ENCODE results near the gene CORO2A. TPM values are rescaled to one million over a fixed set of nuclear protein-coding genes. Genes with fewer than 3 reads are reported as not detected.

The CORO2A gene, protein sequence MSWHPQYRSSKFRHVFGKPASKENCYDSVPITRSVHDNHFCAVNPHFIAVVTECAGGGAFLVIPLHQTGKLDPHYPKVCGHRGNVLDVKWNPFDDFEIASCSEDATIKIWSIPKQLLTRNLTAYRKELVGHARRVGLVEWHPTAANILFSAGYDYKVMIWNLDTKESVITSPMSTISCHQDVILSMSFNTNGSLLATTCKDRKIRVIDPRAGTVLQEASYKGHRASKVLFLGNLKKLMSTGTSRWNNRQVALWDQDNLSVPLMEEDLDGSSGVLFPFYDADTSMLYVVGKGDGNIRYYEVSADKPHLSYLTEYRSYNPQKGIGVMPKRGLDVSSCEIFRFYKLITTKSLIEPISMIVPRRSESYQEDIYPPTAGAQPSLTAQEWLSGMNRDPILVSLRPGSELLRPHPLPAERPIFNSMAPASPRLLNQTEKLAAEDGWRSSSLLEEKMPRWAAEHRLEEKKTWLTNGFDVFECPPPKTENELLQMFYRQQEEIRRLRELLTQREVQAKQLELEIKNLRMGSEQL
- total RNA-seq: 2.3 TPM

DNA sequence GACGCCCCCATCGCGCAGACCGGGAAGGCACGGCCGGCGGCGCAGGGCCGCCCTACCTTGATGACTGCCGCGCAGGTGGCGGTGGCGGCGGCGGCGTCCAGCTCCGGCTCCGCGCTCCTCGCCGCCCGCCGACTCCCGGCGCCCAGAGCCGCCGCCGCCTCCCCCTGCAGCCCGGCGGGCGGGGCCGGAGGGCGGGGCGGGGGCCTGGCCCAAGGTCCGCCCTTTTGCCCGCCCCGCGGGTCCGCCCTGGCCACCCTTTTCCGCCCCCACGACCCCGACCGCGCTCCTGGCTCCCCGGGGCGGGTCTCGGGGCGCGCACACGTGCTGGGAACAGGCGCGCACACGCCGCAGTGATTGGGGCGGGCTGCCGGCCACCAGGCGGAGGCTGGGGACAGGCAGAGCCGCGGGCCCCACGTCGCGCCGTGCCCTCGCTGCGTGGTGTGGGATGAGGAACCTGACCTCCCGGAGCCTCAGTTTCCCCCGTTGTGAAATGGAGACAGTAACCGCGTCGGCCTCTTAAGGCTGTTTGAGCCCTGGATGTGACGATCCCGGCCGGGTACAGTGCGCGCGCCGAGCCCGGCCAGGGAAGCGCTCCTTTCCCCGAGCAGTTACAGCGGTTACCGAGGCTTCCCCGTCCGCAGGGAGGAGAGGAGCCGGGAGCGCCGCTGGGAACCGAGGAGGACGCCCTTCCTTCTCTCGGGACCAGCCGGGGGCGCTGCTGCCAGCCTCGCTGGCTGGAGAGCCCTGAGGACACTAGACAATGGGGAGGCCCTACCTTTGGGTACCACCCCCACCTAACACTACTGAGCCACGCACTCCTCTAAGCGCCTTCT is at the start of gene CORO2A:
Gene CORO2A, minus strand, starts transcription at position 135 of the 833 bp plus-strand sequence. CDS start 34,977 bp downstream, outside the sequence.
- DNase-seq: no peak

DNA sequence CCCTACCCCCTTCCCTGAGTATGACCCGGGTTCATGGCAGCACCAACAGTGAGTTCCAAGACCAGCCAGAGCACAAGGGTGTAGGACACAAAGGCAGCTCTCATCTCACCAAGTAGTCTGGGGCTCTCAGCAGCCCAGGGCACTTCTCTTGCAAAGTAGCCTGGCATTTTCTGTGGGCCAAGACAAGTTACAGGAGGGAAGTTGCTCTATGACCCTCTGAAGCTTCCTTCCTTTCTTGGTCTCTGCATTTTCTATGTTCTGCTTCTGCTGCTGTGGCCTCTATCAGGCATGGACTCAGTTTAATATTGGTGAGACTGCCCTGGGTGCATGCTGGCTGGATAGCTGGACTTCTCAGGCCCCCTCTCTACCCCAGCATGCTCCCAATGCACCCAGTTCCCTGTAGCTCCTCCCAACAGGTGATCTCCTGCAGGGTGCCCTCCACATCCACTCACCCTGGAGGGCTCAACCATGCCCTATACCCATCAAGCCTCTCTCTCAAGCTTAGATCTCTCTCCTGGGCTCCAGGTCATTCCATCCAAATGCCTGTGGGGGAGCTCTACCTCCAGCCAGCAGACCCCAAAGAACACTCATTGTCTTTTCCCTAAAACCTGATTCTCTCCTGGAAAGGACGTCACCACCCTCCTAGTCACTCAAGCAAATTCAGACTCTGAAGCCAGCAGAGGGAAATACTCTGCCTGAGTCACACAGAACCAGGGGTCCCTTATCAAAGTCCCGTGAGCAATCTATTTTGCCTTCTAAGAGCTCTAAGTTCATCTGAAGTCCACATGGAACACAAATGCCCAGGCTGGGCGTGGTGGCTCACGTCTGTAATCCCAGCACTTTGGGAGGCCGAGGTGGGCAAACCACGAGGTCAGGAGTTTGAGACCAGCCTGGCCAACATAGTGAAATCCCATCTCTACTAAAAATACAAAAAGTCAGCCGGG is 49.2 kb upstream of the CORO2A start:
- no peak for DNase-seq

DNA sequence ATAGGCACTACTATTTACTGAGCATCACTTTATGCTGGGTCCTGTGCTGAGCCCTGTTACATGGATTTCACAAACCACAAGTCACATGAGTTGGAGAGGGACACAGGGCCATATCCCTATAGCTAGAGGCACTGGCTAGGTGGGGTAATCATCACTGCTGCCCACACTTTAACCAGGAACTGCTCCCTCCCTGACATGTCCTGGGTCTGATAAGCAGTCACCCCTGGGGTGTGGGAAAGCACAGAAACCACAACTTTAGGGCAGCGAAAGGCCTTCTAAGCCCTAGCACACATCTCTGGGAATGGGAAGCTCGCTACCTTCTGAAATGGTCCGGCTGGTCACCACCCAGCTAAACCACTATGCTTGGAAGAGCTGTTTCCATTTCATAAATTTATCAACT is 48.0 kb upstream of the CORO2A start:
- no peak for DNase-seq

DNA sequence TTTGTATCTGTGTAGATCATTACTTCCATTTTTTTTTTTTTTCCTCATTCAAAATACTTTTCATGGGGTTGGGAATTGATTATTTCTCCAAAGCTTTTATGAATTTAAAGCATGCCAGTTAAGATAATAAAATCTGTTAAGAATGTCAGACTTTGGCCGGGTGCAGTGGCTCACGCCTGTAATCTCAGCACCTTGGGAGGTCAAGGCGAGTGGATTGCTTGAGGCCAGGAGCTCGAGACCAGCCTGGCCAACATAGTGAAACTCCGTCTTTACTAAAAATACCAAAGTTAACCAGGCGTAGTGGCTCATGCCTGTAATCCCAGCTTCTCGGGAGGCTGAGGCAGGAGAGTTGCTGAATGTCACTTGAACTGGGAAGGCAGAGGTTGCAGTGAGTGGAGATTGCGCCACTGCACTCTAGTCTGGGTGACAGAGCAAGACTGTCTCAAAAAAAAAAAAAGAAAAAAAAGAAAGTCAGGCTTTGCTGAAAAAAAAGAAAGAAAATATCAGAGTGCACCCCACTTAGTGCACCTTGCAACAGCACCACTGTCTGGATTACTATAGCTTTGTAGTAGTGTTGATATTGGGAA is 44.6 kb upstream of the CORO2A start:
- DNase-seq: no peak

DNA sequence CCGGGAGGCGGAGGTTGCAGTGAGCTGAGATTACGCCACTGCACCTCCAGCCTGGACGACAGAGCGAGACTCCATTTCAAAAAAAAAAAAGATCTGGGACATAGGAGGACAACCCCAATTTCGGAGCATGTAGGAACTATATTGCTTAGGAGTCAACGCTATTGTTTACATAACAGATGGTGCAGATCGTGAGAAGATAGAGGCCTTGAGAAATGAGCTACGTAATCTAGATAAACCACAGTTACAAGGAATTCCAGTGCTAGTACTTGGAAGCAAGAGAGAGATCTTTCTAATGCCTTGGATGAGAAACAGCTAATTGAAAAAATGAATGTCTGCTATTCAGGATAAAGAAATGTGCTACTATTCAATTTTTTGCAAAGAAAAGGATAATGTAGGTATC is 42.7 kb upstream of the CORO2A start:
- no peak for DNase-seq

DNA sequence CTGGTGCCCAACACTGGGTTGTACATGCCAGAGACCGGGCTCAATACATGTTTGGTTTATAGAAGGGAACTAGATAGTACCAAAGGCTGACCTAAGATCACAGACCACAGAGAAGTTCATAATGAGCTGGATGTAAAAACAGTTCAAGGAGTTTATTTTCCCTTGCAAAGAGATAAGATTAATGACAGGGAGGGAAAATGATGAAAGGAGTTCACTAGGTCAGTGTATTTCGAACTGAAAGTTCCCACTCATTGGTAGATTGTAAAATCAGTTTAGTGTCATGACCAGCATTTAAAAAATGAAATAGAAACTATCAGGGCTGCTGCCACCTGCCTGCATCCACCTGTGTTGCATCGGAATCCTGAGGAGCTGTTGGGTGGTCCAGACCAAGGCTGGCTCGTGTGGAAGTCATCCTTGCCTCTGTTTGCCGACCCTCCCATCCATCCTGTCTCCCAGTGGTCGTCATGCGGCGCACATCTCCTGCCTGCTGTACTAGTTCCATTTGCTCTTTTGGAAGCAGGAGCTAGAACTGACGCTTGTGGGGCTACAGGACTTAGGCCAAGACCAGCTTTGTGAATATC is 41.9 kb upstream of the CORO2A start:
- DNase-seq: no peak

DNA sequence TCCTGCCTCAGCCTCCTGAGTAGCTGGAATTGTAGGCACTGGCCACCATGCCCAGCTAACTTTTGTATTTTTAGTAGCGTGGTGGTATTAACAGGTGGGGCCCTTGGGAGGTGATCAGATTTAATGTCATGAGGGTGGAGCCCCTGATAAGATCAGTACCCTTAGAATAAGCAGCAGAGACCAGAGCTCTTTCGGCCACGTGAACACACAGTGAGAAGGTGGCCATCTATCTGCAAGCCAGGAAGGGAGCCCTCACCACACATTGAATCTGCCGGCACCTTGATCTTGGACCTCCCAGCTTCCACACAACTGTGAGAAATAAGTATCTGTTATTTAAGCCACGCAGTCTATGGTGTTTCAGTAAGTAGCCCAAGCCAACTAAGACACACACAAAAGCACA is 40.5 kb upstream of the CORO2A start:
- no peak for DNase-seq

DNA sequence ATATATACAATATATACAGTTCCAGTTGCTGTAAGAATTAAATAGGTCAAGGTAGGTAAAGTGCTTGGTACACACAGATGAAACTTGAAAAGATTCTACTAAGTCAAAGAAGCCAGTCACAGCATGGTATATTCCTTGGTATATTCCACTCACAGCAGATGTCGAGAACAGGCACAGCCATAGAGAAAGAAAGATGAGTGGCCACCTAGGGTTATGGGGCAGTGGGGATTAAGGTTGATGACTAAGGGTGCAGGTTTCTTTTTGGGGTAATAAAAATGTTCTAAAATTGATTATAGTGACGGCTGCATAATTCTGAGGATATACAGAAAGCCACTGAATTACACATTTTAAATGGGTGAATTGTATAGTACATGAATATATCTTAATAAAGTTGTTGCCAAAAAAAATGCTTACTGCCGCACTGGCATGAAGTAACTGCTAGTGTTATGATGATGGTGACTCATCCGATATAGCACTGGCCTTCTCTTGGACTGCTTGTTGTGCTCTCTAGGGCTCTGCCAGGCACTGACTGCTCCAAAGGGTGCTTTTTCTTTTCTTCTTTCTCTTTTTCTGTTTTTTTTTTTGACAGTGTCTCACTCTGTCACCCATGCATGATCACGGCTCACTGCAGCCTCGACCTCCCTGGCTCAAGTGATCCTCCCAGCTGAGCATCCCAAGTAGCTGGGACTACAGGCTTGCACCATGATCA is 39.5 kb upstream of the CORO2A start:
- no peak for DNase-seq

DNA sequence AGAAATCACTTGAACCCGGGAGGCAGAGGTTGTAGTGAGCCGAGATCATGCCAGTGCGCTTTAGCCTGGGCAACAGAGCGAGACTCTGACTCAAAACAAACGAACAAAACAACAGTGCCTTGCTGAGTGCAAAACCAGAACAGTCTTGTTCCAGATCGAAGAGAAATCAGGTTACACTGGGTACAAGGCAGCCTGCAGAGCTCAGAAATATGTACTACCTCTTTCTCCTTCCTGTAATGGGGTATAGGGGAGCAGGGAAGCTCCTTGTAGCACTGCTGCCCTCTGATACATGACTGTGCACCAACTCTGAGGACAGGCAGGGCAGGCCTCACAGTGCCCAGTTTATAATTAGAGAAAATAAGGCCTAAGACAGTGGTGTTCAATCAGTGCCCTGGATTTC is 38.4 kb upstream of the CORO2A start:
- DNase-seq: no peak

DNA sequence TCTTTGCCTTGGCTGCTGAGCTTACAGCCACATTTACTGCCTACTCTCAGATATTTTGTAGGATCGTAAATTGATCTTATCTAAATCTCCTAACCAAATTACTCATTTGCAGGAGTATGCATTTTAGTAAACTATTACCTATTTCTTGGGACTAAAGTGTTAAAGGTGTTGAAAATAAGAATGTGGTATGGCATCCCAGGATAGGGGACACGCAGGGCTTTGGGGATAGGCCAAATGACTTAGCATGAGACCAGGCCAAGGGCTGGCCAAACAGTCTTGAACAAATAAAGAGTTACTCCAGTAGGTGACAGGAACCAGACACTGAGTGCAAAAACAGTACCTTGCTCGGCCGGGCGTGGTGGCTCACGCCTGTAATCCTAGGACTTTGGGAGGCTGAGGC is 37.9 kb upstream of the CORO2A start:
- no peak for DNase-seq

DNA sequence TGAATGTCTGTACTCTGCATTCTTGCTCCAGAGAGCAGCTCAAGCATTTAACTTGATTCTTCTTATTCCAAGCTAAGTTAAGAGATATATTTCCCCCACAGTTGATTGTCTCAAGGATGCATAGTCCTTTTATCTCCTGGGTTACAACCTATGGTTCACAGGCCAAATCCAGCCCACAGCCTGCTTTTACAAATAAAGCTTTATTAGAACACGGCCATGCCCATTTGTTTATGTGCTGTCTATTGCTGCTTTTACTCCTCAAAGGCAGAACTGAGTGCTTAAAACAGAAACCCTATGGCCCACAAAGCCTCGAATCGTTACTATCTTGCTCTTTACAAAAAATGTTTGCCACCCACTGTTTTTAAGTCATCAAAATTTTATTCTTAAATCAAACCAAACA is 37.2 kb upstream of the CORO2A start:
- no peak for DNase-seq

DNA sequence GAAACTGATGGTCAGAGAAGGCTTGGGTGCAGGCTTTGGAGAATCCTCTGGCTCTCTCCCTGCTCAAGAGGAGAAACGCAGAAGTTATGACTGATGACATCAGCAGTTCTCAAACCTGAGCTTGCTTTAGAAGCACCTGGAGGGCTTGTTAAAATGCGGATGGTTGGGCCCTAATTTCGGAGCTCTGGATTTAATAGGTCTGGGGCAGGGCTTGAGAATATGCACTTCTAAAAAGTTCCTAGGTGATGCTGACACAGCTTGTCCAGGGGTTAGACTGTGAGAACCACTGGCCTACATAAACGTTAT is 36.6 kb upstream of the CORO2A start:
- no peak for DNase-seq

DNA sequence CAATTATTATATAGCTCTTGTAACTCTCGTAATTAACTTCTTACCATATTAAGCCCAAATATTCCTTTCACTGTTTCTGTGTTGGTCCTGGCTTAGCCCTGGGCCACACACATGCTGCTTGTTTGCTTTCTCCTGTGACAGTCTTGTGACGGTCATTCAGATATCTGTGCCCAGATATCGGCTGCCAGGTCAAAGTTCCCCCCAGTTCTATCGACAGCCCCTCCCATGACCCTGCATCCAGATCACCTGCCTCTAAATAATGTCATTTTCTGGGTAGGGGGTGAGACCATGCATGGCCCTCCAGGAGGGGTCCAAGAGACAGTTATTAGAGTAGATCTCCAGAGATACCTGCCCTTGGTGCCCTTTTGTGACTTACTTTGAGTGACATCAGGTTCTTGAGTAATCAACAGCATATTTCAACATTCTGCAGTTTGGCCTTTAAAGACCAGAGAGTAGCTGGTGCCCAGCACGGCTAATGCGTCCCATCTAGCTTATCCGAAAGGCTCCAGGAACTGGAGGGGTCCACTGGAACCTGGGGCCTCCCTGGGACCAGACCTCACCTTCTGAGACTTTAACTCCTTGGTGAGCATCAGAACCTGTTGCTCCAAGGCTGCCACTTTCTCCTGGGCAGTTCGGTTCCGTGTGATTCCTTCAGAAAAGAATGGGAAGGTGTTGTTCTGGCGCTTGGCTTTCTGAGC is 36.1 kb upstream of the CORO2A start:
- DNase-seq: no peak

DNA sequence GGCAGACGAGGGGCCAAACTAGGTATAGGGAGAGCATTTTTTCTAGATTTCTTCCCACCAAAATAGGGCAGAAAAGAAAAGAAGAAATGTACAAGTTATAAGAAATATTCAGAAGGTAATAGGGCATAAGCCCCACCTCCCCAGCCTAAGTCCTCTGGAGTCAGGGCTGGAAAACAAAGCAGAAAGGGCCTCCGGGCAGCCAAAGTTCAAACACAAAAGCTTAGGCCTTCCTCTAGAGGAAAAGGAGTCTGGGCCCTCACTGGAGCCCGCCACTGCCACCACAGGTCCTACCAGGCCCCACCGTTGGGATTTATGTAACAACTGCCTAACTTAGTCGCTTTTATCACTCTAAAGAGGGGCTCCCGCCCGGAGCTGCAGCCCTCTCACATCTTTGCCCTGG is 35.4 kb upstream of the CORO2A start:
- no peak for DNase-seq

DNA sequence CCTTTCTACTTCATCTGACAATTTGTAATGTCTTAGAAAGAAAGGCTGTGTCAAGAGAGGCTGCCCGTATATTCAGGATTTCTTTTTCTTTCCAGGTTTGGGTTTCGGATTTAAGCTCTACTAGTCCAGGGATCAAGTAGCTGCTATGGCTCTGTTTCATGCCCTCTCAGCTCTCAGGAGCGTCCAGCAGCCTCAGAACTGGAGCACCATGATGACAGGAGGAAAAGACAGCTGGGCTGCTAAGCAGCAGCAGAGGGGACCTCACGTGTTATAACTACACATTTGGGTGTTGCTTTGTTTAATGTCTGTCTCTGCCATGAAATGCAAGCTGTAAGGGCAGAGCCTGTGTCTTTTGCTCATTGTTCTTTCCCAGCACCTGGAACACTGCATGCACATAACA is 34.5 kb upstream of the CORO2A start:
- no peak for DNase-seq

DNA sequence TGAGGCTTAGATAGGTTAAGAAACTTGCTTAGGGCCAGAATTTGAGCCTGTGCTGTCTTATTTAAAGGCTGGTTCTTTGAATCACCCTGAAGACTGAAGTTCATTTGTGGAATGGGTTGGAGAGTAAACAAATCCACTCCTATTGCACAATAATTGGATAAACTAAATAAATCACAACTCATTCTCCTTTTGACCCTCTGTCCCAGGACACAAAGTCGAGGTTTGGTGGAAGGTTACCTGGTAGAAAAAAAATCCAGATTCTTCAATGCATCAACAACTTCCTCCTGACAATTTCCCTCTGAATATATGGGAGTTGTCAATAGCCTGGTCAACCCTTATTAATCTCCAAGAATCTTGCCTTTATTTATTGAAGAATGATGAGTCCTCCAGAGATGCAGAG is 34.1 kb upstream of the CORO2A start:
- DNase-seq: no peak

DNA sequence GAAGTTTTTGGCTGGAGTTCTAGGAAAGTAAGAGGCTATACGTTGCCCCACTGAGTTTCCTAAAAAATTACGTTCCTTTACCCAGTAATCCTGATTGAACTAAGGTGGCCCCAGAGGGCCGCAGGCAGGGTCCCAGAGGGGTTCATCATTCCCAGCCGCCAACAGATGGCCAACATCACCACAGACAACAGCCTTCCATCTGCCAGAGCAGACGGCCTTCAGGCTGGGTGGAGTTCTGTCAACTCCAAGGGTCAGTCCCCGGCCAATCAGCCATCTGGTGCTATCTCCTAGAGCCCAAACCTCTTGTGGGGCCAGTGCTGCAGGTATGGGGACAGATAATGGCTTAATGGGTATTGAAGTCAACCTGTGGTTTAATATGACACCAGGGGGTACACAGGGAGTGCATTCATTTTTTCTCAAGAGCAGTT is 32.6 kb upstream of the CORO2A start:
- DNase-seq: no peak

DNA sequence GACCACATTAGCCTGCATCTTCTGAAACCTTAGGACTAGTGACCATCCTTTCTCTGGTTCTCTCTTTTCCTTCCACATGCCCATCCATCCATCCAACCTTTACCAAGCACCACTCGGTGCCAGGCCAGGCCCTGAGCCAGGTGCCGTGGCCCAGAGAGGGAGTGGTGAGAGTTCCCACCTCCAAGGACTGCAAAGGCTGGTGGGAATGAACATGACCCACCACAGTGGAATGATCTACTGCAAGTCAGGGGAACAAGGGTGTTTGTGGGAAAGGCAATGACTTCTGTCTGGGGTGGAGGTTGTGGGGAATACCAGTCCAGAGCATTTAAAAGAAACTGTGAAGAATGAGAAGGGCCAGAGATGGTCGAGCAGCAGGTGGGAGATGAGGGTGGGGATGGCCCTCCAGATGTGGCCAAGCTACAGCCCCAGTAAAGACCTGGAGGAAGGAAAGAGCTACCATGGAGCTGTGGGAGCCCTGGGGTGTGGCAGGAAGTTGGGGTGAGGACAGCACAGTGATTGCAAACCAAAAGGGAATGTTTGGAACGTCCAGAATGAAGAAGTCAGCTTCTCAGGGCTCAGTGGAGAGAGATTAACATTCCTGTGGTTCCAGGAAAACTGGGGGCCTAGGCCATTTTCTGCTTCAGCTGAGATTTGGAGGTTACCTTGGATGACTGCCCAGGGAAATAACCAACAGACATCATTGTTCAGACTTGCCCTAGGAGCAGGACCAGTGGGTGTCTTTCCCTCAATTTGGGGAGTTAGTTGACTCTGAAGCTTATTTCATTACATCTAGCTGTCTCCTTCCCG is 30.7 kb upstream of the CORO2A start:
- DNase-seq: no peak

DNA sequence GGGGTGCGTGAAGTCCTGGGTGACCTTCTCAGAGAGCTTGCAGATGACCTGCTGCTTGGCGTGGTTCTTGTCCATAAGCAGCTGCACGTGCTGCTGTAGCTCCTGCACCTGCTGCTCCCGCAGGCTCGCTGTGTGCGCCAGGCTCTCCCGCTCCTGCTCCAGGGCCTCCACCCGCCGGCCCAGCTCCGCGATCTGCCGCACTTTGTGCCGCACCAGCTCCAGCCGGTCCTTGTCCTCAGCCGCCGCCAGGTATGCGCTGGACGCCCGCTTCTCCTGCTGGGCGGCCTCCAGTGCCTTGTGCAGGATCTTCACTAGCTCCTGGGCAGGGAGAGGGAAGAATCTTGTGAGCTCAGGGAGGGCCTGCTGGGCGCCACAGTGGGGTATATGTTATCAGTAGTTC is 28.5 kb upstream of the CORO2A start:
- DNase-seq: no peak
